CD4-positive, alpha-beta T cell treated with Interferon gamma for 1 hour (primary cell): Measurements from ENCODE around the gene NPR3.

Experiments
- DNase-seq: peaks from one replicate; pipeline ENCODE4 v3.0.0-alpha.2; 2020

NPR3 gene

GRCh38 chr5:32712481-32713360 lies 1.6 kb downstream of the NPR3 start:
- no peak for DNase-seq

- DNase-seq = no peak
Observed at GRCh38 chr5:32713361-32713769, 2.2 kb downstream of the NPR3 start.

- no peak for DNase-seq
Observed at GRCh38 chr5:32713770-32714381, 2.8 kb downstream of the NPR3 start.

- DNase-seq = no peak
Observed at GRCh38 chr5:32714836-32715235, 3.7 kb downstream of the NPR3 start.

GRCh38 chr5:32720300-32720699 lies 9.2 kb downstream of the NPR3 start:
- DNase-seq = no peak

GRCh38 chr5:32721626-32722025 lies 10.5 kb downstream of the NPR3 start:
- no peak for DNase-seq

GRCh38 chr5:32722957-32723356 lies 11.8 kb downstream of the NPR3 start:
- DNase-seq = no peak

- no peak for DNase-seq
Observed at GRCh38 chr5:32724526-32724925, 13.4 kb downstream of the NPR3 start.

- no peak for DNase-seq
Observed at GRCh38 chr5:32726086-32726557, 15.0 kb downstream of the NPR3 start.

- no peak for DNase-seq
Observed at GRCh38 chr5:32729651-32730050, 18.5 kb downstream of the NPR3 start.

GRCh38 chr5:32733590-32734340 lies 22.6 kb downstream of the NPR3 start:
- no peak for DNase-seq

GRCh38 chr5:32734827-32735378 lies 23.8 kb downstream of the NPR3 start:
- DNase-seq = no peak

GRCh38 chr5:32735512-32735911 lies 24.4 kb downstream of the NPR3 start:
- no peak for DNase-seq

GRCh38 chr5:32736842-32737241 lies 25.7 kb downstream of the NPR3 start:
- no peak for DNase-seq

- DNase-seq = no peak
Observed at GRCh38 chr5:32740651-32741050, 29.5 kb downstream of the NPR3 start.

- DNase-seq = no peak
Observed at GRCh38 chr5:32745317-32745716, 34.2 kb downstream of the NPR3 start.

GRCh38 chr5:32752411-32752810 lies 41.3 kb downstream of the NPR3 start:
- DNase-seq = no peak

GRCh38 chr5:32753051-32753450 lies 41.9 kb downstream of the NPR3 start:
- no peak for DNase-seq

- no peak for DNase-seq
Observed at GRCh38 chr5:32753765-32754164, 42.6 kb downstream of the NPR3 start.

- DNase-seq = no peak
Observed at GRCh38 chr5:32754284-32754683, 43.2 kb downstream of the NPR3 start.

GRCh38 chr5:32760091-32760509 lies 49.0 kb downstream of the NPR3 start:
- DNase-seq = no peak

GRCh38 chr5:32765266-32765665 lies 54.1 kb downstream of the NPR3 start:
- DNase-seq = no peak

GRCh38 chr5:32767948-32768467 lies 56.9 kb downstream of the NPR3 start:
- no peak for DNase-seq
